GM04503 (cell line): Measurements from ENCODE around the gene B3GAT2.
"Not testable (repeated sequence)": the region's sequence is repeated elsewhere in the genome, so short reads cannot be mapped to it uniquely, and the experiment has no call there.

Experiments
- DNase-seq: peaks from one replicate; pipeline ENCODE4 v3.0.0-alpha.2; 2012; ENCODE audit warnings: low read depth

B3GAT2 gene, protein sequence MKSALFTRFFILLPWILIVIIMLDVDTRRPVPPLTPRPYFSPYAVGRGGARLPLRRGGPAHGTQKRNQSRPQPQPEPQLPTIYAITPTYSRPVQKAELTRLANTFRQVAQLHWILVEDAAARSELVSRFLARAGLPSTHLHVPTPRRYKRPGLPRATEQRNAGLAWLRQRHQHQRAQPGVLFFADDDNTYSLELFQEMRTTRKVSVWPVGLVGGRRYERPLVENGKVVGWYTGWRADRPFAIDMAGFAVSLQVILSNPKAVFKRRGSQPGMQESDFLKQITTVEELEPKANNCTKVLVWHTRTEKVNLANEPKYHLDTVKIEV

GRCh38 chr6:70956451-70957283, at the start of gene B3GAT2:
B3GAT2 (minus strand) TSS chr6:70957060; CDS start chr6:70956429, 631 bp downstream.
- DNase-seq: no peak

GRCh38 chr6:70998148-70998547, 41.3 kb upstream of the B3GAT2 start:
- no peak for DNase-seq

DNA sequence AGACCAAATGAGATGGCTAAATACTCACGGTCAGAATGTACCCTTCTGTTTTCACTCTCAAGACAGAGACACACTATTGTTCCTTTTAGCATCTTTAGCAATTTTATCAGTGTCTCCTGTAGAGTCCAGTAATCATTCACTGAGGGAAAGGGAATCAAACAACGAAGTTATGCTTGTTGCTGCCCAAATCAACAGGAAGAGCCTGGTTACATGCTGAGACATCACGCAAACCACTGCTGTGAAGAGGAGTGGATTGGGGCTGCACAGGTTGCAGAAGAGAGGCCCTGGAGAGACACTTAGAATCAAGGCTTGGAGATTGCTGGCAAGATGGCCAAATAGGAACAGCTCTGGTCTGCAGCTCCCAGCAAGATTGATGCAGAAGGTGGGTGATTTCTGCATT, 40.5 kb upstream of the B3GAT2 start:
- DNase-seq: no peak

DNA sequence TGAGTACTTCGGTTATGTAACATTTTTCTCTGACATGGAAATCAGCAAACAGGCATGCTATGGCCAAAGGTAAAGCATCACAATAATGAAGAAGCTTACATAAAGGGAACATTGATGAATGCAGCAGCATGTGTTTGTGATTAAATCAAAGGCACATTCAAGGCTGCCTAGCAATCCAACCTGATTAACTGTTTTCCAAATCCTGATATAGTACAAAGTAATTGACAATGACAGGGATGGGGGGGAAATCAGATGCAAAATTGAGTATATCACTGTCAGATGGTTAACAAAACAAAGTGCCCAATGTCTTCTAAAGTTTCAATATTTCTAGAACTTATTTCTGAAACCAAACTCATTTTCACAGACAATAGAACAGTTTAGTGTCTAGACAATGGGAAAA, 39.2 kb upstream of the B3GAT2 start:
- DNase-seq: no peak

GRCh38 chr6:70995411-70995810, 38.6 kb upstream of the B3GAT2 start:
- DNase-seq: no peak

- DNase-seq: no peak
These were observed 34.4 kb upstream of the B3GAT2 start for GRCh38 chr6:70991253-70991652.

DNA sequence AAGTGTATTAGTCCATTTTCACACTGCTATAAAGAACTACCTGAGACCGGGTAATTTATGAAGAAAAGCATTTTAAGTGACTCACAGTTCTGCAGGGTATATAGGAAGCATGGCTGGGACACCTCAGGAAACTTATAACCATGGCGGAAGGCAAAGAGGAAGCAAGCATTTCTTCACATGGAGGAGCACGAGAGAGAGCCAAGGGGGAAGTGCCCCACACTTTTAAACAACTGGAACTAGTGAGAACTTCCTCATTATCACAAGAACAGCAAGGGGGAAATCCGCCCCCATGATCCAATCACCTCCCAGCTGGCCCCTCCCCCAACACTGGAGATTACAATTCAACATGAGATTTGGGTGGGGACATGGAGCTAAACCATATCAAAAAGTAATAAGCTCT, 28.3 kb upstream of the B3GAT2 start:
- DNase-seq: no peak

DNA sequence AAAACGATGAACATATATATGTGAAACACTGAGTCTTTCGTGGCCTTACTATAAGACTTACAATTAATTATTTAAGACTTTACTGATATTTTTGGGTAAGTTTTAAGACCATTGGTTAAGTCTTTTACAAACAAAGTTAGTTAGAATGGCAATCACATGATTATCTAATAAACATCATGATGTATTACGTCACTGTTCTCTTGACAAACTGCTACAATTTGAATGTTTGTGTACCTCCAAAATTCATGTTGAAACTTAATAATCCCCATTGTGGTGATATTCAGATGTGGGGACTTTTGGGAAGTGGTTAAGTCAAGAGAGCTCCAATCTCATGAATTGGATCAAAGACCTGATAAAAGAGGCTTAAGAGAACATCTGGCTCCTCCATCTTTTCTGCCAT, 25.9 kb upstream of the B3GAT2 start:
- no peak for DNase-seq

GRCh38 chr6:70980727-70981126, 23.9 kb upstream of the B3GAT2 start:
- no peak for DNase-seq

DNA sequence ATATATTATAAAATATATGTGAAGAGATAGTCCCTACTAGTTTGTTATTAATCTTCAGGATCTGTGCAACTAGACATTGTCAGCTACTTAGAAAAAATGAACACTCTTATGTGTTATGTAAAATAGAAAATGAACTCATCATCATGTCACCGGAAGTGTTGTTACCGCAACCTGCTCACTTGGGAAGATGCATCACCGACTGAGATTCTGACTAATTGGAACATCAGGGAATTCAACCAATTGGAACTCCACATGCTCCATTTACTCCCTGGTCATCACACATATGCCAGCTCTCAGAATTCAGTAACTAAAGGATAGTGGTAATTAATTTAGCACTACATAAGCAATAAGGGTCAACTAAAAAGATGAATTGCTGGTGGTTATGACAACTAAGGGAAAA, 16.7 kb upstream of the B3GAT2 start:
- no peak for DNase-seq

GRCh38 chr6:70967049-70967448, 10.2 kb upstream of the B3GAT2 start:
- DNase-seq: no peak

DNA sequence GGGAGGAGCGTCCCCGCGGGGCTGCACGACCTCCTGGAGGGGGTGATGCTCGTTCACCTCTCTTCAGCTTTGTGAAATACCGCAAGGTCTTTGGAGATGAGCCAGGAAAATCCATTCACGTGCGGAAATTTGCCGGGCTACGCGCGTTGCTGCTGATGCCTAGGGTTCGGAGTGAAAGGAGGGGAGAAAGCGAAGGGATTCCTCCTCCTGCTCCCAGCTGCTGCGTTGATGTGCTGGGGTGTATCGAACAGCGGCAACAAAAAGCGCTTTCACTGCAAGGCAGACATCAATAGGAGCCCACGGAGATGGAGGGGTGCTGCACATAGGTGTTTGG, 391 bp upstream of the B3GAT2 start:
- no peak for DNase-seq

DNA sequence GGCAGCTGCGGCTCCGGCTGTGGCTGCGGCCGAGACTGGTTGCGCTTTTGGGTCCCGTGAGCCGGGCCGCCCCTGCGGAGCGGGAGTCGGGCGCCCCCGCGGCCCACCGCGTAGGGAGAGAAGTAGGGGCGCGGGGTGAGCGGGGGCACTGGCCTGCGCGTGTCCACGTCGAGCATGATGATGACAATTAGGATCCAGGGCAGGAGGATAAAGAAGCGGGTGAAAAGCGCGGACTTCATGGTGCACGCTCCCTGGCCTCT, 739 bp downstream of the B3GAT2 start:
- DNase-seq: no peak

DNA sequence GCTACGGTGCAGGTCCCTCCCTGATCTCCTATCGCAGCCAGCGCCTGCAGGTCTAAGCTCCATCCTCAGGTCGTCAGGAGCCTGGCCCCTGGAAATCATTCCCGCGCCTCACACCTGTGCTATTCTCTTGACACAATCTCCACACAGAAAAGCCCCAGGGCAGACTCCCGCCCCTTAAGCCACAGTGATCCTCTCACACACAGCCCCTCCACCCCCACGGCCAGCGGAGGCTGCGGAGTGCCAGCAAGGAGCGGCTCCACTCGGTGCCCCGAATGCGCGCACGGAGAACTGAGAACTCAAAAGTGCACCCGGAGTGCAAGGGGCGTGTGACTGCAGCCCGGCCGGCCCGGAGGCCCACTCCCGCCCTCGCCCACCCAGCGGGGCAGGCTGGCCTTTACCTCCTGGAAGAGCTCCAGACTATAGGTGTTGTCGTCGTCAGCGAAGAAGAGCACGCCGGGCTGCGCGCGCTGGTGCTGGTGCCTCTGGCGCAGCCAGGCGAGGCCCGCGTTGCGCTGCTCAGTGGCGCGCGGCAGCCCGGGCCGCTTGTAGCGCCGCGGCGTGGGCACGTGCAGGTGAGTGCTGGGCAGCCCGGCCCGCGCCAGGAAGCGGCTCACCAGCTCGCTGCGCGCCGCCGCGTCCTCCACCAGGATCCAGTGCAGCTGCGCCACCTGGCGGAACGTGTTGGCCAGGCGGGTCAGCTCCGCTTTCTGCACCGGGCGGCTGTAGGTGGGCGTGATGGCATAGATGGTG, 1.2 kb downstream of the B3GAT2 start:
- DNase-seq: no peak

GRCh38 chr6:70954750-70955149, 2.1 kb downstream of the B3GAT2 start:
- no peak for DNase-seq

DNA sequence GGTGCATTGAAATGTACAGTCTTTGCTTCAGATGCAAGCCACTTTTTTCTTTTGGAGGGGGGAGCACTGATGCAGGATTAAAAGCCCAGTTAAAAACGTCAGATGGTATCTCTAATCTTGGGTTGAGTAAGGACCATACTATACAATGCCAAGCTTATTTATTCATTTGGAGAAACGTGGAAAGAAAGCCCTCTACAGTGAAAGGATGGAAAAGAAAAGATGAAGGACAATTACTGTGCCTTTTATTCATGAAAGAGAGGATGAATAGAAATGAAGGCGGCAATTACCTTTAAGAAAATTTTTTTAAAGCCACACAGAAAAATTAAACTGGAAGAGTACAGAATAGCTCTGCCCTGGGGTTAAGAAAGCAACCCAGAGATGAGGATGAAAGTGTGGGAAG, 2.7 kb downstream of the B3GAT2 start:
- DNase-seq: no peak

DNA sequence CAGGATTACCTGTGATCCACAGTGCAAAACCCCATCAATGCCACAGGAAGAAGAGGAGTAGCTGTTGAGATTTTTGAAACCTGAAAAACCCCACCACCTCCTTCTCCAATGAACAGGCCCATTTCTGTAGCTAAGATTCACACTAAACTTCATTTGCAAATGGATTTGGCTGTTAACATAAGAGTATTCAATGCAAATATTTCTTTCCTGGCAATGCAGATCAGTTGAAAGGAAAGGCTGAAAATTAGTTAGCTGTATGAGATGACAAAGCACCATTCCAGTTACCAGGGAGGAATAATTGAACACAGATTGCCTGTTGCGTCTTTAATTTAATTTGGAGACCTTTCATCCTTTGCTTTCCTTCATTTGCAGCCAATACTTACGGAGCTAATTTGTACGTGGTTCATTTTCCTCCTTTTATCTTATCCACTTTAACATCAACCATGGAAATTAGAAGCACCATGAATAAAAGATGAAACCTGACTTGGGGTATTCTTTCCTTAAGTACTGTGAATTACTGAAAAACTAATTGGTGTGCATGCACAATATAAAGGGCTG, 4.2 kb downstream of the B3GAT2 start:
- no peak for DNase-seq

DNA sequence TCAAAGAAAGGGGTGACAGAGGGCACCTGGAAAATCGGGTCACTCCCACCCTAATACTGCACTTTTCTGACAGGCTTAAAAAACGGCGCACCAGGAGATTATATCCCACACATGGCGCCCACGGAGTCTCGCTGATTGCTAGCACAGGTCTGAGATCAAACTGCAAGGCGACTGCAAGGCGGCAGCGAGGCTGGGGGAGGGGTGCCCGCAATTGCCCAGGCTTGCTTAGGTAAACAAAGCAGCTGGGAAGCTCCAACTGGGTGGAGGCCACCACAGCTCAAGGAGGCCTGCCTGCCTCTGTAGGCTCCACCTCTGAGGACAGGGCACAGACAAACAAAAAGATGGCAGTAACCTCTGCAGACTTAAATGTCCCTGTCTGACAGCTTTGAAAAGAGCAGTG, 12.5 kb downstream of the B3GAT2 start:
- DNase-seq: not testable (repeated sequence)

DNA sequence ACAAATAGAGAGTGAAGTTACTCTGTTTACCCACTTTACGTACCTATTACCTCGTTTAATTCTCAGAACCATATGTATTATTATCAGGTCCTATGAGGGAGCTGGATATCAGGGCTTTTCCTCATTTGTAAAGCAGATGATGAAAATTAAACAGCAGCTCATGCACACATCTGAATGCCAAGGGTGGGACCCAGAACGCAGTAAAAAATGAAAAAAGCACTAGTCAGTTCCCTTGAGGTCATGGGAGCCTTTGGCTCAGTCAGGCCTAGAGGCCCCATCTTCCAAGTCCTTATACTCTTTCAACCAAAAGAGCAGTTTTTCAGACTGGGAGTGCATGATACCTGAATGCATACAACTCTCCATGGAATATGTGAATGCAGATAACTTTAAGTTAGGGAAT, 23.0 kb downstream of the B3GAT2 start:
- DNase-seq: no peak

- DNase-seq: no peak
These were observed 51.1 kb downstream of the B3GAT2 start for GRCh38 chr6:70905742-70906141.

GRCh38 chr6:70903665-70904452, 53.0 kb downstream of the B3GAT2 start:
- no peak for DNase-seq

DNA sequence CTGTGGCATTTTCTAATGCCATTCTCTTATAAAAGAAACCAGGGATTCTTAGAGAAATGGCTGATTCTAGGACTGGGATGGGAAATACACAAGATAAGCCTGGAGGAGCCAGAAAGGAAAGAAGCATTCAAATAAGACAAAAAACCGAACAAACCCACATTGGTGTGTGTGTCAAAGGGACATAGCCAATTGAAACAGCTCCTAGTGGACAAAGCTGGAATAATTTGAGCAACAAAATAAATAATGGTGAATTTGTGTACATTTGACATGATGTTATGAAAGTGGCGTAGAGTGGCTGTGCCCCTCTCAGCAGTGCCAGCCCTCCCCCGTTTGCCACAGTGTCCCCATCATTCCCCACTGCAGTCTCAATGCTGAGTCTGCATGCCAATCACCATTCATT, 55.5 kb downstream of the B3GAT2 start:
- DNase-seq: no peak
